Stimulated activated naive CD8-positive, alpha-beta T cell treated with anti-CD3 and anti-CD28 coated beads, Interleukin-15, Interleukin-2, amounts not matched to agents 100 U/mL and 50 U/mL, for 24 hours (primary cell): ENCODE measurements around the gene APBA1.
"Not testable (repeated sequence)": the region's sequence is repeated elsewhere in the genome, so short reads cannot be mapped to it uniquely, and the experiment has no call there.

ENCODE experiments used
- ATAC-seq: fragments of 150-1000 bp; cut with Tn5 transposase; one replicate; pipeline ENCODE4 v1.10.0; 2021
- DNase-seq: peaks from one replicate; pipeline ENCODE4 v3.0.0; 2021

APBA1 gene

GRCh38 chr9:69605406-69605805 lies 66.8 kb downstream of the APBA1 start:
- no peak for DNase-seq
- no peak for ATAC-seq

- DNase-seq = no peak
- no peak for ATAC-seq
Measured at GRCh38 chr9:69604568-69605219, 67.5 kb downstream of the APBA1 start.

- DNase-seq (no peak), ATAC-seq (no peak)
Measured at GRCh38 chr9:69603656-69604055, 68.5 kb downstream of the APBA1 start.

- no peak for DNase-seq
- ATAC-seq = no peak
Measured at GRCh38 chr9:69602773-69603172, 69.4 kb downstream of the APBA1 start.

DNA sequence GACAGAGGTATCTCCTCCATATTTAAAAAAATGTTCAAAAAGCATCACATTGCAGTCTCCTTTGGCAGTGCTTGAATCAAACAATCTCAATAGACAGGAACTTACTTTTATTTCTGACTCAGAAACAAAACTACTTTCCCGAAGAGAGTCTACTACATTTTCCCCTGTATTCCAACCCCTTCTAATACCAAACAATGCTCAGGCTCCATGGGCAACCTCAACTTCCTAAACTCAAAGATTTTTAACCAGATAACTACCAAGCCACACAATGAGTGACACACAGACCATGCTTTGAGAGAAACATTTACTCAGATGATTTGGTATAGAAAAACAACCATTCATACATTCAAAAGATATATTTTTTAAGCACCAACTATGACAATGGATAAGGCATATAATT lies 70.5 kb downstream of the APBA1 start:
- no peak for DNase-seq

GRCh38 chr9:69600314-69601047 lies 71.7 kb downstream of the APBA1 start:
- ATAC-seq (no peak), DNase-seq (no peak)

More for the DNA sequence above, 70.5 kb downstream of the APBA1 start:
- ATAC-seq = no peak

- ATAC-seq (no peak), DNase-seq (no peak)
Measured at GRCh38 chr9:69599232-69599971, 72.8 kb downstream of the APBA1 start.

DNA sequence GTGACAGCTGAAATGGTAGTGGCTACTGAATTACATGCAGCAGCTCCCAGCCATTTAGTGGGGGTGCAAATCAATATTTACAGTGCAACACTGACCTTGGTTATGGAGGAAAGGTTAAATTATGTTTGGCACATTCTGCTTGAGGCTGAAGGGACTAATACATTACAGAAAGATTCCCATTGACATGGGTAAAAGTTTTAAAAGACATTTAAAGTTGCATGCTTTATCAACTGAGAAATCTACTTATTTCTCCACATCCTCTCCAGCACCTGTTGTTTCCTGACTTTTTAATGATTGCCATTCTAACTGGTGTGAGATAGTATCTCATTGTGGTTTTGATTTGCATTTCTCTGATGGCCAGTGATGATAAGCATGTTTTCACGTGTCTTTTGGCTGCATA lies 75.3 kb downstream of the APBA1 start:
- not testable (repeated sequence) for DNase-seq, ATAC-seq

GRCh38 chr9:69594180-69594579 lies 78.0 kb downstream of the APBA1 start:
- ATAC-seq (no peak), DNase-seq (no peak)

DNA sequence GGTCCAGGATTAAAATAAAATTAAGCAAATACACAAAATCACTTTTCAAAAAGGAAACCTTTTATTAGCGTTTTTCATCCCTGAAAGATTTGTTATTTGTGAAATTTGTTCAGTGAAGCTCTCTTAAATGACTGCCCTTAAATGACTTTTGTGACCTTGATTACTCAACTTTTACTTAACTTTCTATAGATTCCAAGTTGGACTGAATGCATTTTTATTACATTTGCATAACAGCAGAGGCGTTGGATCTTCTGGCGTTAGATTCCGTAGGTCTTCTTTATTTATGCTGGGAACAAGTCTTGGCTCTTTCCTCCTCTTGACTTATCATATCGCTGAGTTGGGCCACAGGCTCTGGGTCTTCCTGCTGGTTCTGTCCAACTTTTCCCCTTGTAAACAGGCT lies 78.4 kb downstream of the APBA1 start:
- DNase-seq (no peak), ATAC-seq (no peak)

- no peak for DNase-seq
- ATAC-seq = no peak
Measured at GRCh38 chr9:69593301-69593700, 78.9 kb downstream of the APBA1 start.

DNA sequence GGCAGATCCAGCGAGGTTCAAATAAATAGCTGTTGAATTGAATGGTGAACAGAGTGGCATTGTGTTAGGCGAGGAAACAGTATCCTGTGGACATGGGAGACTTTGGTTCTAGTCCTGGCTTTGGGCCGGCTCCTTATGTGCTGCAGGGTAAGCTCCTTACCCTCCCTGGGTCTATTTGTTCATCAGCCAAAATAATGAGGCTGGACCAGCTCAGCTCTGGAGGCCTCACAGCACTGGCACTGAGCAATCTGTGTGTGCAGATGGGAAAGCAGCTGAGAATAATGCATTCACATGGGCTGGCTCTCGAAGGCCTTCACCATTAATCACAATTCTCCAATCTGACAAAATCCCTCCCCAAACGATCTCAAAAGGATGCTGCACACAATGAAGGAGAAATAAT lies 81.9 kb downstream of the APBA1 start:
- DNase-seq (no peak), ATAC-seq (no peak)

GRCh38 chr9:69589156-69589555 lies 83.0 kb downstream of the APBA1 start:
- ATAC-seq (no peak), DNase-seq (no peak)

GRCh38 chr9:69585571-69585970 lies 86.6 kb downstream of the APBA1 start:
- no peak for ATAC-seq
- no peak for DNase-seq

DNA sequence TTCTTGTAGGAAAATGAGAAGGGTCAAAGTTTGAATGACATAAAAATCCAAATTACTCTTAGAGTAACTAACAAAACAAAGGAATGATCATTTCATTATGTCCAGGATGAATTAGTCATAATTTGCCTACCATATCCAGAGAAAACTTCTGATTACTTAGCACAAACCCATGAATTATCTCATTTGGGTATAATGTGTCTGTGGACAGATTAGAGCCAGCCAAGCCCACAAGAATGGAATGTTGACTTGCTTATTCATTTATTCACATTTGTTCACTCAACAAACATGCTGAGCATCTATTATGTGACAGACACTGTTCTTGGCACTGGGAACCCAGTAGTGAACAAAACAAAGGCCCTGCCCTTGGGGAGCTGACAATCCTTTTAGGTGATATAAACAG lies 87.4 kb downstream of the APBA1 start:
- ATAC-seq = no peak
- no peak for DNase-seq

GRCh38 chr9:69583645-69584234 lies 88.4 kb downstream of the APBA1 start:
- ATAC-seq (no peak), DNase-seq (no peak)

- ATAC-seq (no peak), DNase-seq (no peak)
Measured at GRCh38 chr9:69582544-69583297, 89.5 kb downstream of the APBA1 start.

GRCh38 chr9:69582018-69582417 lies 90.2 kb downstream of the APBA1 start:
- DNase-seq (no peak), ATAC-seq (no peak)

DNA sequence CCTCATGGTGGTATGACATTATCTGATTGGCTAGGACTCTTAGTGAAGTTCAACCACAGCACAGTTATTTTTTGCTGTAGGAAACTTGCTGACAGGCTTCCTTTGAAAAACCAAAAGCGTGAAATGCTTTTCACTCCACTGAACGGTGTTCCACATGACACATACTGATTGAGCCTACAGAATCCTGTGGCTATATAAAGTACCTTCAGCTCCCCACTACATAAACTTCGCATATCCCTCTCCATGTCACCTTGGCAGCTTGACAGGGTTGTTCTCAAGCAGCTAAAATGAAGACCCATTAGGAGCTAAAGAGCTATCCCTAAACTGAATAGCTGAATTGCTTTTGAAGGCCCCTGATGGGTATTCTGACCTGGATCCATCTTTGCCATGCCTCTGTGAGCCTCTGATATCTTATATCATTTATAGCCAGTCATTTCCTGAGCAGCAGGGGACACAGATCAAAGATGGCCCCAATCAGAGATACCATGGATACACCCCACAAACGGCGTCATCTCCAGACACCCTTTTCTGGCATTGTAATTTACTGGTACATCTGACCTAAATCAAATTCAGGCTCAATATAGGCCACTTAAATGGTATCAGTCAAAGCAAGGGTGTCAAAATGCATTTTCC lies 91.5 kb downstream of the APBA1 start:
- ATAC-seq = no peak
- DNase-seq = no peak

DNA sequence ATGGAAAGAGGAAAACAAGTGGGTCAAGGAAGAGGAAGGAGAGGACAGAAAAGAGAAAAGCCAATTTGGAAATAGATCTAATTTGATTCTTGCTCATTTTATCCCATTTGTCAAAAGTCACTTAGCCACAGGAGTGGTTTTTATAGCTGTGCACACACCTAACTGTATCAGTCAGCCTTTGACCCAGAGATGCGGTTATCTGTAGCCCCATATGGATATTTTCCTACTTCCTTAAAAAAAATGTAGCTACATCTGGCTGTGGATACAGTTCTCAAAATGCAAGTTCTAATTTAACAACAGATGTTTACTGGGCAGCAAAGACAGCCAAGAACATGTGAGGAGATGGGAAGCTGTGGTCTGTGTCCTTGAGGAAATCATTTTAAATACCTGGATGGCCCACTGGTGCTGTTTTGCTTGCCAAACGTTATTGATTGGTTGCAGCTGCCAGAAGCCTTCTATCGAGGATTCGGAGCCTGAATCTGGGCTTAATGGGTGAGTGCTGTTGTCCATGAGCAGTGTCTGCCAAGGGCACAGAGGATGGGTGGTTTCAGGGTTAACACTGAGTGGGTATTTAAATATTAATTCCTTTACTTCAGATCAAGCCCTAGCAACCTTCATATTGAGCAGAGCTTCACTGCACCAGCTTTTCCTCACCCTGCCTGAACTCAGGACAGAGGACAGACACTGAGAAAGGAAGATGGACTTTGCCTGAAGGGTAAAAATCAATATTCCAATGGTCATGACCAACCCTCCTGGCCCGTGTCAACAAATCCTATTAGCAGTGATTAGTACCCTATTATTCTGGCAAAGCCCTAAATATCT lies 92.2 kb downstream of the APBA1 start:
- ATAC-seq (no peak), DNase-seq (no peak)
